SJCRH30 (cell line): ENCODE data around the gene INTS1. TPM values are rescaled to one million over a fixed set of nuclear protein-coding genes. Genes with fewer than 3 reads are reported as not detected.
A peak's percentile ranks its signal among the peaks of the same experiment; 100 is the strongest.

ENCODE experiments used
- DNase-seq, 2 experiments: peaks; one replicate each; pipeline ENCODE4 v3.0.0-alpha.2; 2015 to 2020
- H3K27ac ChIP-seq: fragments of 250-450 bp; sonication (Bioruptor Pico); 2 replicates; pipeline ENCODE4 v1.5.1; 2020; ENCODE audit warnings: mild to moderate bottlenecking, moderate library complexity
- H3K27me3 ChIP-seq: fragments of 250-450 bp; sonication (Bioruptor Pico); 2 replicates; pipeline ENCODE4 v1.5.1; 2020; ENCODE audit warnings: mild to moderate bottlenecking, moderate library complexity
- H3K36me3 ChIP-seq: fragments of 250-450 bp; sonication (Bioruptor Pico); 2 replicates; pipeline ENCODE4 v1.5.1; 2020; ENCODE audit warnings: mild to moderate bottlenecking, moderate library complexity
- H3K4me1 ChIP-seq: fragments of 250-450 bp; sonication (Bioruptor Pico); 2 replicates; pipeline ENCODE4 v1.5.1; 2020; ENCODE audit warnings: mild to moderate bottlenecking, moderate library complexity
- H3K4me3 ChIP-seq: fragments of 250-450 bp; sonication (Bioruptor Pico); 2 replicates; pipeline ENCODE4 v1.5.1; 2020; ENCODE audit warnings: mild to moderate bottlenecking, moderate library complexity
- H3K9me3 ChIP-seq: fragments of 250-450 bp; sonication (Bioruptor Pico); replicated peaks from 2 replicates; pipeline ENCODE4 v1.5.1; 2020; ENCODE audit warnings: mild to moderate bottlenecking, moderate library complexity
- total RNA-seq: library from RNA; depleted of rRNA; stranded (reverse); fragments of >200 nt; shearing (Covaris generic); gene quantifications from 2 replicates; pipeline ENCODE4 v1.2.3, GENCODE V29; 2014

INTS1 gene
- total RNA-seq, 1 experiment from 2014 or later = 25.1 TPM

GRCh38 chr7:1538544-1539180 is 34.5 kb upstream of the INTS1 start:
- Histone ChIP-seq H3K4me1 (peaks cover 16% of the 10 kb centered on the region; the same call in 1 of the 2 replicates), H3K9me3 (no peaks in the 10 kb centered on the region), H3K4me3 (peak overlapping the region; percentile 36; the same call in 1 of the 2 replicates), H3K27me3 (no peaks in the 10 kb centered on the region), H3K27ac (no peak overlapping the region), H3K36me3 (no peaks in the 10 kb centered on the region)
- DNase-seq = no peak

DNA sequence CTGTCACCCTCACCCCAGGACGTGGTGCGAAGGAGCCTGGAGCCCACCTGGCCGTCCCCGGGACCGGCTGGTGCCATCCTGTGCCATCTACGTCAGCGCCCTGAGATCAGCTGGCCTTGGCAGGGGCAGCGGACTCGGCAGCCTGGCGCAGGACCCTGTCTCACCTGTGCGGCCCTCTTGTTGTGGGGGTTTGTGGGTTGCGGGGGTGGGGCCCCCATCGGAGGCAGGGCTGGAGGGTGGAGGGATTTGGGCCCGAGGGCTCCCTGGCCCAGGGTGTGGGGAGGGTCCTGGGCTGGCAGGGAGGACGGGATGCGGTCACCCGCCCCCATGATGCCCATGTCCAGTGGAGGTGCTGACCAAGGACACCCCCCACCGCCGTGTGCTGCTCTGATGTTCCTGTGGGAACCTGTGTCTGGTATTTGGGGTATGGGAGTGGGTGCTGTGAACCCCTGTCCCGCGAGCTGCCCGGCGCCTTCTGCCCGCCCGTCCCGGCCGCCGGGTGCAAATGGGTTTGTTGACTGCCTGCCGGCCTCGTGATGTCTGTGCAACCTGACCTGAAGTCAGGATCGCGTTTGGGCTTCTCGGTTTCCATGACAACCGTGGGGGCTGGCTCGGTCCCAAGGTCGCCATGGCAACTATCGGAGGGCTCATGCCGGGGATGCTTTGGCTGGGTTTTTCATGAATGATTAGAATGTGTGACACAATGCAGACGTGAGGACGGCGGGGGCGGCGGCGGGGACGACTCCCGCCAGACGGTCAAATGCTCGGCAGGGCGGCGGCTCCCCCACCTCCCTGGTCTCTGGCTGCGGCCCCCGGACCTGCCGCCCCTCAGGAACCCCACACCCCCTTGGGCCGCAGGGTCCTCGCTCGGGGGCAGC is 33.6 kb upstream of the INTS1 start:
- peak; percentile 74 to 82 for DNase-seq
- H3K4me1 ChIP-seq = peaks cover 20% of the 10 kb centered on the region; the same call in 1 of the 2 replicates
- peak overlapping the region; percentile 60; the same call in 1 of the 2 replicates for H3K27ac ChIP-seq
- H3K4me3 ChIP-seq = peak overlapping the region; percentile 36
- no peaks in the 10 kb centered on the region for H3K36me3 ChIP-seq
- no peaks in the 10 kb centered on the region for H3K27me3 ChIP-seq
- no peaks in the 10 kb centered on the region for H3K9me3 ChIP-seq

- peaks cover 22% of the 10 kb centered on the region; the same call in 1 of the 2 replicates for H3K4me1 ChIP-seq
- H3K4me3 ChIP-seq = peak overlapping the region; percentile 36
- H3K9me3 ChIP-seq = no peaks in the 10 kb centered on the region
- H3K27ac ChIP-seq = peak overlapping the region; percentile 60; the same call in 1 of the 2 replicates
- H3K36me3 ChIP-seq = no peaks in the 10 kb centered on the region
- no peaks in the 10 kb centered on the region for H3K27me3 ChIP-seq
- peak; percentile 84 to 89 for DNase-seq
Measured at GRCh38 chr7:1536743-1537534, 32.8 kb upstream of the INTS1 start.

- H3K9me3 ChIP-seq = no peaks in the 10 kb centered on the region
- peaks cover 26% of the 10 kb centered on the region; the same call in 1 of the 2 replicates for H3K4me1 ChIP-seq
- no peaks in the 10 kb centered on the region for H3K36me3 ChIP-seq
- no peak for DNase-seq
- H3K4me3 ChIP-seq = no peak overlapping the region
- H3K27me3 ChIP-seq = no peaks in the 10 kb centered on the region
- H3K27ac ChIP-seq = no peak overlapping the region
Measured at GRCh38 chr7:1536455-1536742, 32.2 kb upstream of the INTS1 start.

GRCh38 chr7:1535701-1536454 is 31.7 kb upstream of the INTS1 start:
- Histone ChIP-seq H3K4me3 (no peak overlapping the region), H3K27ac (no peak overlapping the region), H3K27me3 (no peaks in the 10 kb centered on the region), H3K4me1 (peaks cover 26% of the 10 kb centered on the region; the same call in 1 of the 2 replicates), H3K9me3 (no peaks in the 10 kb centered on the region), H3K36me3 (no peaks in the 10 kb centered on the region)
- no peak for DNase-seq

- Histone ChIP-seq H3K9me3 (no peaks in the 10 kb centered on the region), H3K4me1 (peaks cover 26% of the 10 kb centered on the region; the same call in 1 of the 2 replicates), H3K36me3 (no peaks in the 10 kb centered on the region), H3K4me3 (no peak overlapping the region), H3K27ac (no peak overlapping the region), H3K27me3 (no peaks in the 10 kb centered on the region)
- DNase-seq = no peak
Measured at GRCh38 chr7:1535100-1535458, 30.9 kb upstream of the INTS1 start.

- no peak for DNase-seq
- peaks cover 26% of the 10 kb centered on the region; the same call in 1 of the 2 replicates for H3K4me1 ChIP-seq
- H3K4me3 ChIP-seq = no peak overlapping the region
- no peak overlapping the region for H3K27ac ChIP-seq
- no peaks in the 10 kb centered on the region for H3K27me3 ChIP-seq
- H3K36me3 ChIP-seq = no peaks in the 10 kb centered on the region
- no peaks in the 10 kb centered on the region for H3K9me3 ChIP-seq
Measured at GRCh38 chr7:1534330-1535099, 30.3 kb upstream of the INTS1 start.

DNA sequence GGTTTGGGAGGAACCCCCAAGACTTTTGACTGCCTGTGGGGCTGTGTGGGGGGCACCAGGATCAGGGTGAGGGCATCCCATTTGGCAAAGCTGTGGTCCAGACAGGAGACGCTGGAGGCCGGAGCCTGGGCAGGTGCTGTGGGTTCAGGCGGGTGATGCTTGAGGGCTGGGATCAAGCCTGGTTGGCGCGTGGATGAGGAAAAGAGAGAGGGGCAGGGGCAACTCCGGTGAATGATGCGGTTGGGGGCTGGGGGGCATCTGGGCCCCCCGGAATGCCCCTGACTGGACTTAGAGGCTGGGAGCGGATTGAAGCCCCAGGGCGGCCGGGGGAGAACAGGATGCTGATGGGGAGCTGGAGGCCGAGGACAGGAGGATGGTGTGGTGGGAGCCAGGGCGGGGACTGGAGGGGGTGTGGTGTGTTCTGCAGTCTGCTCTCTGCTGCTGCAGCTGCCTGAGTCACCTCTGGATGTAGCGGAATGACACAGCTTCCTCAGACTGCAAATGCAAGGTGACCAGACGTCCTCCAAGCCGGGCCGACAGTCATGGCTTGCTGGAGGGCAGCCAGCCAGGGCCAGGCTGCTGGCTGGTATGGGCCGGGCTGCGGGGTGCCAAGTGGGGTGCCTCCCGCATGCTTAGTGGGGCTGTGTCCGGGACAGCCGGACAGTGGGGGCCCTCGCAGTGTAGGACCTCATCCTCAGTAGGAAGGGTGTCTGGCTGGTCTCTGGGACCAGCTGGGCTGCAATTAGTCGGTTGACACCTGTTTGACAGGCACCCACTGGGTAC is 29.5 kb upstream of the INTS1 start:
- no peak overlapping the region for H3K4me3 ChIP-seq
- H3K9me3 ChIP-seq = no peaks in the 10 kb centered on the region
- H3K4me1 ChIP-seq = peaks cover 26% of the 10 kb centered on the region; the same call in 1 of the 2 replicates
- H3K27me3 ChIP-seq = no peaks in the 10 kb centered on the region
- H3K36me3 ChIP-seq = no peaks in the 10 kb centered on the region
- H3K27ac ChIP-seq = no peak overlapping the region
- DNase-seq = peak; percentile 42 to 49

GRCh38 chr7:1533255-1533546 is 29.0 kb upstream of the INTS1 start:
- no peaks in the 10 kb centered on the region for H3K36me3 ChIP-seq
- no peaks in the 10 kb centered on the region for H3K9me3 ChIP-seq
- no peak for DNase-seq
- no peaks in the 10 kb centered on the region for H3K27me3 ChIP-seq
- H3K4me3 ChIP-seq = peak overlapping the region; percentile 43
- H3K4me1 ChIP-seq = peaks cover 24% of the 10 kb centered on the region; the same call in 1 of the 2 replicates
- peak overlapping the region; percentile 11; the same call in 1 of the 2 replicates for H3K27ac ChIP-seq

DNA sequence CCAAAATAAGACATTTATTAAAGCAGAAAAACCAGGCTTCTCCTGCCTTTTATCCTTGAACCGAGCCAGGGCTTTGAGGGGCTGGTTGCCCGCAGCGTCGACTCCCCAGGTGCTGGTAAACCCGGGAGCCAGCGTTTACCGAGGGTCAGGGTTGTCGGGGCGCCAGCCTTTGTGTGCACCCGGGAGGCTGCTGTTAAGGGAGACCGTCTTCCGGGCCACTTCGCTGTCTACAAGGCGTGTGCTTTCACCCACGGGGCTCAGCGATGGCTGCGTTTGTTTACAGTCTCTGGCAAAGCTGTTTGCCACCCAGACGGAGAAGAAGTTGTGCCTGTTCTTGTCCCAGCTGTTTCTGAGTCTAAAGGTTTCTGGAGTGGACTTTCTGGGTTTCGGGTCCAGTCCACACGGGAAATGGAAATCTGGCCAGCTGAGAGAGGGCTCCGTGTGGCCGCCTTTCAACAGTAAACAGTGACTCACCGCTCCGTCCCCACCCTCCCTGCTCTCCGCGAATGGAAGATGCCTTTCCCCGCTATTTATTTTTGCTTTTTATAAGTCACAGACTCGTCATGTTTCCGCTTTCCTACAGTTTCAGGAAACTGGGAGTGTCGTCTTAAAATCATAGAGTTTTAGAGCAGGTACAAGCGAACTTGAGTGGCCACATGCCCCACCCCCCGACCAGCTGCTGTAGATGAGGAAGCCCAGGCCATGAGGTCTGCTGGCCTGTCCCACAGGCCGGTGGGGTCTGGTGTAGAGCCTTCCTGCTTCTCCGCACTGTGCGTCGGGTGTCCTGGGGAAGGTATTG is 28.5 kb upstream of the INTS1 start:
- no peaks in the 10 kb centered on the region for H3K36me3 ChIP-seq
- H3K4me1 ChIP-seq = peaks cover 22% of the 10 kb centered on the region; the same call in 1 of the 2 replicates
- no peaks in the 10 kb centered on the region for H3K9me3 ChIP-seq
- peak in 1 of 2 experiments; percentile 32 for DNase-seq
- H3K4me3 ChIP-seq = peak overlapping the region; percentile 43
- H3K27ac ChIP-seq = peak overlapping the region; percentile 11; the same call in 1 of the 2 replicates
- no peaks in the 10 kb centered on the region for H3K27me3 ChIP-seq

- DNase-seq = no peak
- Histone ChIP-seq H3K27ac (no peak overlapping the region), H3K9me3 (no peaks in the 10 kb centered on the region), H3K36me3 (no peaks in the 10 kb centered on the region), H3K4me1 (peaks cover 17% of the 10 kb centered on the region; the same call in 1 of the 2 replicates), H3K27me3 (no peaks in the 10 kb centered on the region), H3K4me3 (peak overlapping the region; percentile 43)
Measured at GRCh38 chr7:1531979-1532455, 27.8 kb upstream of the INTS1 start.

DNA sequence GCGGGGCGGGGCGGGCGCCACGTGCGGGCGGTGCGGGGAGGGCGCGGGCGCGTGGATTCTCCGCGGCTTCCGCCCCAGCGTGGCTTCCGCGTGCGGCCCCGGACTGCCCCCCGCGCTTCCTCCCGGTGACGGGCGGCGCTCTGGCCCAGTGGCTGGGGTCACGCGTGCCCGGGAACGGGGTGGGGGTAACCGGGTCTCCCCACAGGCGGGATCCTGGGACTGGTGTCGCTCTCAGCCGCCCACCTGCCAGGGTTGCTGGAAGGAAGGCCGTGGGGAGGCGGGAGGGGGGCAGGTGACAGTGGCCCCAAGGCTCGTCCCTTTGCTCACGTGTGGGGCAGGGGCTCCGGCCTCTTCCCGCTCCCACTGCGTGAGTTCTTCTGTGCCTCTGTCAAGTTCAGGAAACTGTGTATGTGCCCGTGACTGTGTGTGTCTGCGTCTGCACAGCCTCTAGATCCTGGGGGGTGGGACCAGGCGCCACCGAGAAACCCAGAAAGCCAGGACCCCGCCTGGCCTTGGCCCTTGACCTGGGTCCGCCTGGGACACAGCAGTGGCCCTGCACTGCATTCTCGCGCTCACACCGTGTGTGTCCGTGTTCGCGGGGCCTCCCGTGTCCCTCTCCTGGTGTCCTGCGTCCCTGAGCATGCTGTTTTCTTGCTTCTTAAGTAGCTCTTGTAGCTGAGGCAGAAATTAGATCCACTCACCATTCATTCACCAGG is 27.2 kb upstream of the INTS1 start:
- no peak for DNase-seq
- H3K27ac ChIP-seq = no peak overlapping the region
- no peaks in the 10 kb centered on the region for H3K27me3 ChIP-seq
- peaks cover 11% of the 10 kb centered on the region; the same call in 1 of the 2 replicates for H3K4me1 ChIP-seq
- H3K36me3 ChIP-seq = no peaks in the 10 kb centered on the region
- no peak overlapping the region for H3K4me3 ChIP-seq
- no peaks in the 10 kb centered on the region for H3K9me3 ChIP-seq
